ENCODE results near the gene NLGN1.

Gene NLGN1

DNA sequence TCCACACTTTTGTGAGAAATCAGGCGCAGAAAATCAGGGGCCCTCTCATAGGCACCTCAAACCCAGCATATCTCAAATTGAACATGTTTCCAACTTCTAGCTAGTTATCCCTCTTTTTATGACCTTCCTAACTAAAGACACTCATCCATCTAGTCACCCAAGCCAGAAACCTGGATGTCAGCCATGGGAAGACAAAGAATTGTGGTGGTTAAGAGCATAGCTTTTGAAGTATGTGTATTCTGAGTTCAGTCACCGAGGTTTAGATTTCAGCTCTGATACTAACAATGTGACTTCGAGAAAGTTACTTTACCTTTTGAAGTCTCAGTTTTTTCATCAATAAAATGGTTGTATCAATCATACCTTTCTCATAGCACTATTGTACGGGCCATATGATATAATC lies 495.5 kb downstream of the NLGN1 start:
- H3K27ac ChIP-seq = no peak overlapping the region
- H3K9me3 ChIP-seq = no peaks in the 10 kb centered on the region
- H4K20me1 ChIP-seq = no peaks in the 10 kb centered on the region
- H3K9ac ChIP-seq = no peak overlapping the region
- no peak overlapping the region for H3K4me2 ChIP-seq
- no peaks in the 10 kb centered on the region for H3K27me3 ChIP-seq
- no peaks in the 10 kb centered on the region for H3K36me3 ChIP-seq
- TF ChIP-seq Cebpa-rat (IDR thresholded peaks at IDR 0.05) = no peak
- H3K4me3 ChIP-seq = no peak overlapping the region
- H3K4me1 ChIP-seq = no peaks in the 10 kb centered on the region

DNA sequence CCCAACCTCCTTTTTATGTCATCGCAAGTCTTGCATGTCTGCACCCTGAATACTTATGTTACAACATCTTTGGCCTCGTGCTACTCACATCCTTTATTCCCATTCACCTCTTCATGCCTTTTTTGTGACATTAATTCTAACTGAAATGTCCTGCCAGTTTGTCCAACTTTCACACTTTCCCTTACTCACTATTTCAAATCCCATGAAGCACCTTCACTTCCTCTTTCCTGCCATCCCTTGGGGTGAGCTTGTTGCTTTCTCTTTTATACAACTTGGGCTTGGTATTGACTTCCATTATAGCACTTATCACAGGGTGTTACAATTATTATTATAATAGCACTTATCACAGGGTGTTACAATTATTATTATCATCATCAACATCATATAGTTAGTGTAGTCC lies 496.3 kb downstream of the NLGN1 start:
- H3K4me2 ChIP-seq = no peak overlapping the region
- H3K36me3 ChIP-seq = no peaks in the 10 kb centered on the region
- H3K4me3 ChIP-seq = no peak overlapping the region
- H3K27ac ChIP-seq = no peak overlapping the region
- no peaks in the 10 kb centered on the region for H3K9me3 ChIP-seq
- TF ChIP-seq Cebpa-rat (IDR thresholded peaks at IDR 0.05) = no peak
- no peaks in the 10 kb centered on the region for H3K27me3 ChIP-seq
- no peaks in the 10 kb centered on the region for H4K20me1 ChIP-seq
- H3K9ac ChIP-seq = no peak overlapping the region
- H3K4me1 ChIP-seq = no peaks in the 10 kb centered on the region

DNA sequence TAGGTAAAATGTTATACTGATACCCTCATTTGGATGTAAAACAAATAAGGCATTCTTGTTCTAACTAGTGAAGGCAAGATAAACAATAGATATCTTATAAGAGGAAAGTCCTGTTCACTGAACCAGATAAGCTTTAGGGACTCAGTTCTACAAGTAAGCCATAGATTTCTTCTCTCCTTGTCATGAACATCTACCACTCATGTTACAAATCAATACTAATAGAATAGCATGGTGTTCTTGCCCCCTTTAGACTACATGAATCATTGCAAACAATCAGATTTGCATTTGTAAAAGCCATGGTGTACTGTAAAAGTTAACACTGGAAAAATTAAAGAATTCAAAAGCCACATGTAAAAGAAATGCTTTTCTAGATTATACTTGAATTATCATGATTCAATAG lies 500.1 kb downstream of the NLGN1 start:
- no peak for TF ChIP-seq Cebpa-rat (IDR thresholded peaks at IDR 0.05)
- H4K20me1 ChIP-seq = no peaks in the 10 kb centered on the region
- H3K36me3 ChIP-seq = no peaks in the 10 kb centered on the region
- H3K27me3 ChIP-seq = no peaks in the 10 kb centered on the region
- no peak overlapping the region for H3K9ac ChIP-seq
- H3K27ac ChIP-seq = no peak overlapping the region
- no peak overlapping the region for H3K4me2 ChIP-seq
- H3K4me3 ChIP-seq = no peak overlapping the region
- no peaks in the 10 kb centered on the region for H3K4me1 ChIP-seq
- no peaks in the 10 kb centered on the region for H3K9me3 ChIP-seq

DNA sequence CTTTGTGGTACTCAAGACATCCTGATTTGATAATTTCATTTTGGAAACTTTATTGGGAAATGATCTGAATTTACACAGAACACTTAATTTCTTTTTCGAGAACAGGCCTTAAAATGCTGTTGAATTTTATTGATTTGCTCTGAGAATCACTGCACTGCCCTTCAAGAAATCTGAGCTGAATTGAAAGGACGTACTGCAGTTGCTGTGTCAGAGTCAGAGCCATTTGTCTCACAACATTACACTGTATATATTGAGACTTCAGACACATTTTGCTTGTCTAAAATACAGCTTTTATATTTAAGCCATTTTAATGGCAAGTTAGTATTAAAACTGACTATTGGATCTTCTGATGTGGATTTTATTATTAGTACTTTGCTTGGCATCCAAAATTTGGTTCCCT lies 504.1 kb downstream of the NLGN1 start:
- Histone ChIP-seq H3K36me3 (no peaks in the 10 kb centered on the region), H3K9ac (no peak overlapping the region), H3K9me3 (no peaks in the 10 kb centered on the region), H3K4me1 (no peaks in the 10 kb centered on the region), H3K4me3 (no peak overlapping the region), H3K27ac (no peak overlapping the region), H4K20me1 (no peaks in the 10 kb centered on the region), H3K27me3 (no peaks in the 10 kb centered on the region), H3K4me2 (no peak overlapping the region)
- no peak for TF ChIP-seq Cebpa-rat (IDR thresholded peaks at IDR 0.05)

DNA sequence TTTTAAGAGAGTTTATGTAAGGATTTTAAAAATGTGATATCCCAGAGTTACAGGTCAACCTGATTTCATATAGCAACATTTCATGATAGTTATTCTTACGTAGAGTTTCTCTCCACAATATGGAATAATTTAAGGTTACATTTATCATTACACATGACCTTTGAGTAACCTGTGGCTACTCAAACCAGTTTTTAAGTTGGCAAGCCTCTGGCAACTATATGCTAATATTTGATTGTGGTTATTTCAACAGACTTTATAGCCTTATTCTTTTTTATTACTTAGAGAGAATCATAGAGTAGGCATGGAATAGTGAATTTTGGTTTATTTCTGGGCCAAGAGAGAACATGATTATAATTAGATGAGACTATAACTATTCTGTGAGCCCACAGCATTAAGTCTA lies 504.9 kb downstream of the NLGN1 start:
- no peaks in the 10 kb centered on the region for H3K9me3 ChIP-seq
- H3K4me2 ChIP-seq = no peak overlapping the region
- H3K9ac ChIP-seq = no peak overlapping the region
- H3K36me3 ChIP-seq = no peaks in the 10 kb centered on the region
- no peak overlapping the region for H3K4me3 ChIP-seq
- no peak overlapping the region for H3K27ac ChIP-seq
- no peak for TF ChIP-seq Cebpa-rat (IDR thresholded peaks at IDR 0.05)
- H3K27me3 ChIP-seq = no peaks in the 10 kb centered on the region
- no peaks in the 10 kb centered on the region for H3K4me1 ChIP-seq
- no peaks in the 10 kb centered on the region for H4K20me1 ChIP-seq

DNA sequence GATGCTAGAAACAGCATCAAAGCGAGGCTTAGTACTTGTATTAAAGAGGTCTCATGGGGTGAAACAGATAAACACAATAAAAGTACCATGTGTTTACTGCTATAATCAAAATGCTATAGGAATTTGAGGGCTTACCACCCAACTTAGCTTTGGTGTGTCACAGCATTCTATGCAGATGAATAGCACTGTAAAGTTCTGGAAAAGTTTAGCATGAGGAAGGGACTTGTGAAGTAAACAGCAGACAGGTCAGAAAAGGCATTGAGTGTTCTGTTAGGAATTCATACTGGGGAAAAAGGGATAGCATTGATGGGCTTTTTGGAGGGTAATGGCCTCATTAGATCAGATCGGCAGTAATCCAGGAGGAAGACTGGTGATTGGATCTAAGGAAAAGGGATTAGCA lies 505.3 kb downstream of the NLGN1 start:
- no peaks in the 10 kb centered on the region for H3K27me3 ChIP-seq
- H3K4me2 ChIP-seq = no peak overlapping the region
- no peaks in the 10 kb centered on the region for H3K9me3 ChIP-seq
- H4K20me1 ChIP-seq = no peaks in the 10 kb centered on the region
- H3K27ac ChIP-seq = no peak overlapping the region
- H3K4me3 ChIP-seq = no peak overlapping the region
- H3K4me1 ChIP-seq = no peaks in the 10 kb centered on the region
- no peak overlapping the region for H3K9ac ChIP-seq
- no peaks in the 10 kb centered on the region for H3K36me3 ChIP-seq
- no peak for TF ChIP-seq Cebpa-rat (IDR thresholded peaks at IDR 0.05)

DNA sequence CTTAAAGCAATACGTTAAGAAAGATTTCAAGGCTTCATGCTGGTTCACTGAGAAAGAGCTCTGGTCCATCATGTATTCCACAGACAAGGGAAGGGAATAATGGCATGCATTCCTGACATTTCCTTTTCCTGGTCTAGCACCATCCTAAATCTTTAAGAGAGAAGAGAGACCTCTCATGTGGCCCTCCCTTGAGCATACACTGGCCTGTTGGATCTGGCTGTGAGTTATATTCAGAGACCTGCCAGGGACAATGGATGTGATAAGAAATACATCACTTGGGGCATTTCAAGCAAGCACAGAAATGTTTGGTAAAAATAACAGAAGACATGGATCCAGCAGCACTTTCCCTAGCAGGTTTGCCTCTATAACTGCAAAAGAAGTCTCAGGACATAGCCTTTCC lies 507.8 kb downstream of the NLGN1 start:
- no peaks in the 10 kb centered on the region for H3K27me3 ChIP-seq
- H3K4me3 ChIP-seq = no peak overlapping the region
- H3K9ac ChIP-seq = no peak overlapping the region
- no peak overlapping the region for H3K27ac ChIP-seq
- H3K4me2 ChIP-seq = no peak overlapping the region
- TF ChIP-seq Cebpa-rat (IDR thresholded peaks at IDR 0.05) = no peak
- H3K9me3 ChIP-seq = no peaks in the 10 kb centered on the region
- no peaks in the 10 kb centered on the region for H3K4me1 ChIP-seq
- H4K20me1 ChIP-seq = no peaks in the 10 kb centered on the region
- H3K36me3 ChIP-seq = no peaks in the 10 kb centered on the region

DNA sequence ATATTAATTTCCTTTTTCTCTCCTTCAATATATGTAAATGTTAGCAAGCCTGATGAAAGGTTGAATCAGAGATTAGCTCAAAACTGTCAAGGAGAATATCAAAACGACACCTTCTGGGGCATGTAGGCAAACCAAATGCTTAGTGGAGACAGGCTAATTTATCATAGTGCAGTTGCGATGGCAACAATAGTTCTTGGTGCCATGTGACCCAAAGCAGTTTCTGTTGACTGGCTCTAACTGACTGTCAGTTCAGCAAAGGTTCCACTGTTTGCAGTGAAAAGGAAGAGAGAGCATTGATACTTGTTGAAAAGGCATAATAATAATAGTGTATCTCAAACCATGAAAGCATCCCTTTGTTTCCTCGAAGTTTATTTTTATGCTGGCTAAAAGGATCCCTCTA lies 513.9 kb downstream of the NLGN1 start:
- Histone ChIP-seq H3K27ac (no peak overlapping the region), H3K4me2 (no peak overlapping the region), H3K4me3 (no peak overlapping the region), H4K20me1 (no peaks in the 10 kb centered on the region), H3K9ac (no peak overlapping the region), H3K36me3 (no peaks in the 10 kb centered on the region), H3K9me3 (no peaks in the 10 kb centered on the region), H3K27me3 (no peaks in the 10 kb centered on the region), H3K4me1 (0 out of 2 replicates have a peak, but pooled peaks cover 7% of the 10 kb centered on the region)
- no peak for TF ChIP-seq Cebpa-rat (IDR thresholded peaks at IDR 0.05)

DNA sequence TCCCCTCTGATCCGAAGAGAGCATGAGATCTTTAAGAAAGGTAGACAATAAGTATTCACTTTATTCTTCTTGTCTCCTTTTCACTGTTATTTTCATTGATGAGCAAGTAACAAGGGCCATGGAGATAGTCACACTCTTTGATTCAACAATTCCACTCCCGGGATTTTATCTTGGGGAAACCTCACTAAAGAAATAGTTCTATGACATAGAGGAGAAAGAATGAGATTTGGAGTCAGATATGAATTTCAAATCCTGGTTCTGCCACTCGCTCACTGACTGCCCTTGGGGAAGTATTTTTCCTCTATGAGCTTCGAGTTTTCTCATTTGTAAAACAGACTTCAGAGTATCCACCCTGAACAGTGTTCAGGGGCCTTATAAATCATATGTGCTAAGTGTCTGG lies 514.6 kb downstream of the NLGN1 start:
- Histone ChIP-seq H3K4me1 (0 out of 2 replicates have a peak, but pooled peaks cover 7% of the 10 kb centered on the region), H3K4me2 (no peak overlapping the region), H3K9ac (no peak overlapping the region), H3K9me3 (no peaks in the 10 kb centered on the region), H3K27me3 (no peaks in the 10 kb centered on the region), H3K27ac (no peak overlapping the region), H3K4me3 (no peak overlapping the region), H3K36me3 (no peaks in the 10 kb centered on the region), H4K20me1 (no peaks in the 10 kb centered on the region)
- no peak for TF ChIP-seq Cebpa-rat (IDR thresholded peaks at IDR 0.05)

DNA sequence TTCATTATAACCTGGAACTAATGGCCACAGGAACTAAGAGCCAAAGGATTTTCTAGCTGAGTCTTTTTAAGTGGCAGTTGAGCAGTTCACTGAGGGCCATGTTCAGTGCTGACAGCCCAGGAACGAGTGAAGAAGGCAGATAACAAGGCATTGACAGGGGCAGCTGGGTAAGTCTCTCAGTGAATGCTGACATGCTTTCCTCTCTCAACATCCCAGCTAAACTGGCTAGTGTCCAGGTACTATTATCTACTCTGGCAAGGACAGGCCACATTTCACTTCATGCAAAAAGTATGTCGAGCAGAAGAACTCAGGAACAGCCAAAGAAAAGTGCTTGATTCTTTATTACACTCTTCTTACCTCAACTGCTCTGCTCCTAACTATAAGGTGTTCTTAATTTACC lies 515.9 kb downstream of the NLGN1 start:
- Histone ChIP-seq H3K9me3 (no peaks in the 10 kb centered on the region), H3K27ac (no peak overlapping the region), H3K9ac (no peak overlapping the region), H3K4me2 (no peak overlapping the region), H3K36me3 (no peaks in the 10 kb centered on the region), H3K4me1 (0 out of 2 replicates have a peak, but pooled peaks cover 7% of the 10 kb centered on the region), H3K27me3 (no peaks in the 10 kb centered on the region), H3K4me3 (no peak overlapping the region), H4K20me1 (no peaks in the 10 kb centered on the region)
- TF ChIP-seq Cebpa-rat (IDR thresholded peaks at IDR 0.05) = no peak

DNA sequence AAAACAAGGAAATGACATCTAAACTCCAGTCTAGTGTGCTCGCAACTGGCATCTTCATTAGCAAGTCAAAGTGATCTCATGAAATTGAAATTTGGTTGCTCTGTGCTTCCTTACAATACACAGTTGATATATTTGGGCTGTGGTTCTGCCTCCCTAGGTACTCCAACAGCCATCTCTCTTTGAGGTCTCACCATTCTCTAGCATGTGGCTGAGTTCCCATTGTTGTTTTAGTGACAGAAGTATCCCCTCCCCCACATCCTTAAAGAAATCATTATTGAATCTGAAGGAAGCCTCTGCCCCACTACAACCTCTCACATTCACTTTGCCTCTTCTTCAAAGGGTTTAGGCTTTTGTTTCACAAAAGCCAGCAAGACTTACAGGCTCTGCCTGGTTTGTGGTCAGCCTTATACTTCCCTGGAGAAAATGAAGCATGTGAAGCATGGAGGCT lies 516.5 kb downstream of the NLGN1 start:
- H3K27me3 ChIP-seq = no peaks in the 10 kb centered on the region
- peak overlapping the region; percentile 10; the same call in 1 of the 2 replicates for H3K4me2 ChIP-seq
- H3K27ac ChIP-seq = no peak overlapping the region
- no peak for TF ChIP-seq Cebpa-rat (IDR thresholded peaks at IDR 0.05)
- no peaks in the 10 kb centered on the region for H4K20me1 ChIP-seq
- H3K36me3 ChIP-seq = no peaks in the 10 kb centered on the region
- H3K9ac ChIP-seq = no peak overlapping the region
- no peak overlapping the region for H3K4me3 ChIP-seq
- H3K9me3 ChIP-seq = no peaks in the 10 kb centered on the region
- 0 out of 2 replicates have a peak, but pooled peaks cover 7% of the 10 kb centered on the region for H3K4me1 ChIP-seq

Measured in BLaER1 (cell line).